Activated CD4-positive, alpha-beta T cell treated with anti-CD3 and anti-CD28 coated beads for 36 hours (primary cell): ENCODE measurements around the gene SULF2. TPM values are rescaled to one million over a fixed set of nuclear protein-coding genes. Genes with fewer than 3 reads are reported as not detected.
A peak's percentile ranks its signal among the peaks of the same experiment; 100 is the strongest.
"Not testable (repeated sequence)": the region's sequence is repeated elsewhere in the genome, so short reads cannot be mapped to it uniquely, and the experiment has no call there.

Experiments used
- ATAC-seq: fragments of 200-7000 bp; cut with Tn5 transposase; one replicate; pipeline ENCODE4 v1.10.0; 2021; ENCODE audit warnings: mild to moderate bottlenecking, moderate library complexity
- CTCF ChIA-PET: fragments of 350-600 bp; sonication (Branson Sonifier 250); formaldehyde crosslinking; loops from one replicate; lab custom pipeline; 2021; ENCODE audit warnings: antibody characterized with exemption; lab: Charles Lee
- POLR2A ChIA-PET: fragments of 350-600 bp; sonication (Branson Sonifier 250); formaldehyde crosslinking; loops from one replicate; lab custom pipeline; 2021; ENCODE audit warnings: antibody characterized with exemption, inconsistent platforms; lab: Charles Lee
- DNase-seq: peaks from one replicate; pipeline ENCODE4 v3.0.0-alpha.2; 2020
- H3K27ac Mint-ChIP-seq: one replicate; pipeline ENCODE4 v1.8.0; 2021; ENCODE audit warnings: mixed read lengths
- H3K27me3 Mint-ChIP-seq: one replicate; pipeline ENCODE4 v1.8.0; 2021; ENCODE audit warnings: mixed read lengths
- H3K36me3 Mint-ChIP-seq: one replicate; pipeline ENCODE4 v1.8.0; 2021; ENCODE audit warnings: low read depth, mixed read lengths
- H3K4me1 Mint-ChIP-seq: one replicate; pipeline ENCODE4 v1.8.0; 2021; ENCODE audit warnings: mixed read lengths
- H3K4me3 Mint-ChIP-seq: one replicate; pipeline ENCODE4 v1.8.0; 2021; ENCODE audit warnings: mild to moderate bottlenecking, moderate library complexity, mixed read lengths
- H3K9me3 Mint-ChIP-seq: one replicate; pipeline ENCODE4 v1.8.0; 2021; ENCODE audit warnings: low read depth, mixed read lengths
- intact Hi-C, 2 experiments: fragments of 100-400 bp; cut with DNase I in 1 of 2; cut with micrococcal nuclease in 1 of 2; formaldehyde crosslinking; loops; one replicate each; pipeline versions ENCODE4 v1.14.2 to v1.15.1; 2022 to 2024; cut with DNase I, micrococcal nuclease
- total RNA-seq, 2 experiments: library from RNA; stranded (reverse); gene quantifications; one replicate each; pipeline ENCODE4 v1.2.3, GENCODE V29; 2021

SULF2 gene
- total RNA-seq, 2 experiments from 2014 or later: 0.09 TPM; not detected in 1

DNA sequence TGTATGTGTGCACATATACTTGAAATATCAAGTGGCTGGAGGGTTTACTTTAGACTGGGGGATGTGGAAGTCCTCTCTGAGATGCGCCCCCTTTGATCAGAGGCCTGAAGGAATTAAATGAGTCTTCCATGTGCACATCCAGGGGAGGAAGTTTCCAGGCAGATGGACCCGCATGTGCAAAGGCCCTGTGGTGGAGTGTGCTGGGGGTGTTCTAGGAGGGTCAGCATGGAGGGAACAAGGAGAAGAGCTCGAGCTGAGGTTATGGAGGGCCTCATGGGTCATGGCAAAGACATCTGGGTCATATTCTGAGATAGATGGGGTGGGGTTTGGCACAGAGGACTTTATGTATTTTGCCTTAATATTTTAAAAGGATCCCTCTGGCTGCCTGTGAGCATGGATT is 17.7 kb upstream of the SULF2 start:
- Mint-ChIP-seq H3K27me3 (peaks cover 7% of the 10 kb centered on the region), H3K4me3 (no peak overlapping the region), H3K9me3 (no peaks in the 10 kb centered on the region), H3K27ac (no peak overlapping the region), H3K4me1 (no peaks in the 10 kb centered on the region), H3K36me3 (no peaks in the 10 kb centered on the region)
- ChIA-PET POLR2A (no interaction called here), CTCF (no interaction called here)
- ATAC-seq (no peak), DNase-seq (no peak)
- intact Hi-C loops: no loop called here

DNA sequence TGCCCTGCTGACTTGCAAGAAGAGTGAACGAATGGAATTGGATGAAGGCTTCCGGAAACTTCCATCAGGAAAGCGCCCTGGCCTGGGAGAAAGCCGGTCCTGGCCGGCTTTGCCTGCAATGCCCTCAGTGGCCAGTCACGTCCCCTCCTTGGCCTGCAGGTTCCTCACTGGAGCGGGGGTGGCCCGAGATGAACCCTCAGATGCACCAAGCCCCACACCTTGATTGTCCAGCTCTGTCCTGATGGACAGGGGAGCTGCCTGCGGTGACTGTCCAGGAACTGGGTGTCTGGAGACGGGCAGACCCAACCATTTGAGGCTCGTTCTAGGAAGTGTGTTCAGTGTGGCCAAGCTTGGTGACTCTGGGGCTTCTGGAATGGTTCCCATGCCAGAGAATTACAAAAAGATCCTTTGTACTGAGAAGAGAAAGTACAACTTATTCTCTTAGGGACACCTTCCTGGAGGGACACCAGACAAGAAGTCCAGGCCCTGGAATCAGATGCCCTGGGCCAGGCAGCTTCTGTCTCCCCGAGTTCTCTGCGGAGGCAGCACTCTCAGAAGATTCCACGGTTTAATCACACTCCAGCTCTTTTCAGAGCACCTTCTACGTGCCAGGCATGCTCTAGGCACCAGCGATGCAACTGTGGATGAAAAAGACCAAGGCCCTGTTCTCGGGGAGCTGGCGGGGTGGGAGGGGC is 17.1 kb upstream of the SULF2 start:
- POLR2A ChIA-PET: no interaction called here
- Mint-ChIP-seq H3K4me1 (no peaks in the 10 kb centered on the region), H3K27ac (no peak overlapping the region), H3K27me3 (peaks cover 7% of the 10 kb centered on the region), H3K4me3 (no peak overlapping the region), H3K36me3 (no peaks in the 10 kb centered on the region), H3K9me3 (no peaks in the 10 kb centered on the region)
- CTCF ChIA-PET: interaction anchor here (1.0 kb wide), 1 partner anchor 109 kb away, joined by 3 read pairs; no protein-coding TSS in a partner anchor
- ATAC-seq (no peak), DNase-seq (no peak)
- intact Hi-C loops: no loop called here

- no peaks in the 10 kb centered on the region for H3K4me1 Mint-ChIP-seq
- H3K27ac Mint-ChIP-seq: no peak overlapping the region
- CTCF ChIA-PET: interaction anchor here (1.0 kb wide), 1 partner anchor 108 kb away, joined by 3 read pairs; no protein-coding TSS in a partner anchor
- DNase-seq (no peak), ATAC-seq (no peak)
- peaks cover 5% of the 10 kb centered on the region for H3K27me3 Mint-ChIP-seq
- H3K9me3 Mint-ChIP-seq: no peaks in the 10 kb centered on the region
- POLR2A ChIA-PET: no interaction called here
- intact Hi-C loops: no loop called here
- H3K36me3 Mint-ChIP-seq: no peaks in the 10 kb centered on the region
- H3K4me3 Mint-ChIP-seq: no peak overlapping the region
Observed at GRCh38 chr20:47801759-47802158, 16.5 kb upstream of the SULF2 start.

DNA sequence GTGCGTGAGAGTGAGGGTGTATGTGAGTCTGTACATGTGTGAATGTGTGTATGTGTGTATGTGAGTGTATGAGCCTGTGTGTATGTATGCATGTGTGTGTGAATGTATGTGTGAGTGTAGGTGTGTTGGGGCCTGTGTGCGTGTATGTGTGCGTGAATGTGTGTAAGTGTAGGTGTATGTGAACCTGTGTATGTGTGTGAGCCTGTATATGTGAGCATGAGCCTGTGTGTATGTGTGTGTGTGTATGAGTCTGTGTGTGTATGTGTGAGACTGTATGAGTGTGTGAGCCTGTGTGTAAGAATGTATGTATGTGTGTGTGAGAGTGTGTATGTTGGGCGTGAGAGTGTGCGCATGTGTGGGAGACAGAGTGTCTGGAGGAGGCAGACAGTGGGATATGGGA is 15.8 kb upstream of the SULF2 start:
- Mint-ChIP-seq H3K9me3 (no peaks in the 10 kb centered on the region), H3K4me1 (no peaks in the 10 kb centered on the region), H3K36me3 (no peaks in the 10 kb centered on the region), H3K27me3 (peaks cover 5% of the 10 kb centered on the region), H3K4me3 (no peak overlapping the region), H3K27ac (no peak overlapping the region)
- CTCF ChIA-PET: no interaction called here
- no peak for ATAC-seq
- intact Hi-C loops: no loop called here
- DNase-seq: no peak
- POLR2A ChIA-PET: no interaction called here

GRCh38 chr20:47800623-47801022 is 15.3 kb upstream of the SULF2 start:
- Mint-ChIP-seq H3K36me3 (no peaks in the 10 kb centered on the region), H3K9me3 (no peaks in the 10 kb centered on the region), H3K27ac (no peak overlapping the region), H3K4me3 (no peak overlapping the region), H3K27me3 (peaks cover 5% of the 10 kb centered on the region), H3K4me1 (no peaks in the 10 kb centered on the region)
- POLR2A ChIA-PET: no interaction called here
- no peak for ATAC-seq
- intact Hi-C loops: no loop called here
- DNase-seq: no peak
- CTCF ChIA-PET: no interaction called here

DNA sequence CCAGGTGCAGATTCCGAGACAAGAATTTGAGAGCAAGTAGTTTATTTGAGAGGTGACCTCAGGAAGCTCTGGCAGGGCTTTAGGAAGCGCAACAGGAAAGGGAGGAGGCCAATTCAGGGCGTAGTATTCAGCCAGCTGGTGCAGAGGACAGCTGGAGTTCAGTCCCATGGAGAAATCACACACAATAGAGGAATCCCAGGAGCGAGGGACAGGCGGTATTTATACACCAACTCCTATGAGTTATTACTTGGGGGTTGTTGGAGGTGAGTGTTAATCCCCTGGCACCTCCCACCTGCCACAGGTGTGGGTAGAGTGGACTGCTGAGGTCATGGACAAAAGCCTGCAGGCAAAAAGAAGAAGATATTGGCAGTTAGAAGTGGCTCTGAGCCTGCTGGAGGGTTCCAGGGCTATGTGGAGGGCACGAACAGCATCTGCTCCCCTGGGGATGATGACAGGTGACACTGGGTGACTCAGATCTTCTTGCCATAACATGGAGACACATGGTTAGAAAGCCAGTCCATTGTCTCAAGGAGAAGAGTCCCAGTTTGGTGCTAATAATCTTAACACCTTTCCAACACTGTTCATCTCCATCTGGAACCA is 13.9 kb upstream of the SULF2 start:
- no peaks in the 10 kb centered on the region for H3K36me3 Mint-ChIP-seq
- no peaks in the 10 kb centered on the region for H3K4me1 Mint-ChIP-seq
- no peak overlapping the region for H3K4me3 Mint-ChIP-seq
- intact Hi-C loops: no loop called here
- ChIA-PET POLR2A (no interaction called here), CTCF (no interaction called here)
- no peak for ATAC-seq
- H3K27ac Mint-ChIP-seq: no peak overlapping the region
- DNase-seq: no peak
- H3K9me3 Mint-ChIP-seq: no peaks in the 10 kb centered on the region
- no peaks in the 10 kb centered on the region for H3K27me3 Mint-ChIP-seq

DNA sequence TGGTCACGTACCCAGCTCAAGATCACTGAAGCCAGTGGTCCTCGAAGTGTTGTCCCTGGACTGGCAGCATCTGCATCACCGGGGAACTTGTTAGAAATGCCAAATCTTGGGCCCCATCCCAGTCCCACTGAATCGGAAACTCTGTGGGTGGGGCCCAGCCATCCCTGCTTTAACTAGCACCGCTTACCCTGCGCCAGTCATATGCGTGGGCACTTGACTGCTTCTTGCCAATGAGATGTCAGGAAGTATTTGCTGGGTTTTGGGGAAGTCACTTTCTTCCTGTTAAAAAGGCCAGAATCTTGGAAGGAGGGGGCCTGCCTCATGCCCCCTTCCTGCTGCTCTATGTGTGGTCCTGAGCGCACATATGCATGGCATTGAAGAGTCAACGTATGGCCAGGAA is 11.7 kb upstream of the SULF2 start:
- ATAC-seq (no peak), DNase-seq (no peak)
- Mint-ChIP-seq H3K27me3 (no peaks in the 10 kb centered on the region), H3K4me3 (no peak overlapping the region), H3K4me1 (no peaks in the 10 kb centered on the region), H3K9me3 (no peaks in the 10 kb centered on the region), H3K27ac (no peak overlapping the region), H3K36me3 (no peaks in the 10 kb centered on the region)
- intact Hi-C loops: no loop called here
- POLR2A ChIA-PET: no interaction called here
- CTCF ChIA-PET: no interaction called here

DNA sequence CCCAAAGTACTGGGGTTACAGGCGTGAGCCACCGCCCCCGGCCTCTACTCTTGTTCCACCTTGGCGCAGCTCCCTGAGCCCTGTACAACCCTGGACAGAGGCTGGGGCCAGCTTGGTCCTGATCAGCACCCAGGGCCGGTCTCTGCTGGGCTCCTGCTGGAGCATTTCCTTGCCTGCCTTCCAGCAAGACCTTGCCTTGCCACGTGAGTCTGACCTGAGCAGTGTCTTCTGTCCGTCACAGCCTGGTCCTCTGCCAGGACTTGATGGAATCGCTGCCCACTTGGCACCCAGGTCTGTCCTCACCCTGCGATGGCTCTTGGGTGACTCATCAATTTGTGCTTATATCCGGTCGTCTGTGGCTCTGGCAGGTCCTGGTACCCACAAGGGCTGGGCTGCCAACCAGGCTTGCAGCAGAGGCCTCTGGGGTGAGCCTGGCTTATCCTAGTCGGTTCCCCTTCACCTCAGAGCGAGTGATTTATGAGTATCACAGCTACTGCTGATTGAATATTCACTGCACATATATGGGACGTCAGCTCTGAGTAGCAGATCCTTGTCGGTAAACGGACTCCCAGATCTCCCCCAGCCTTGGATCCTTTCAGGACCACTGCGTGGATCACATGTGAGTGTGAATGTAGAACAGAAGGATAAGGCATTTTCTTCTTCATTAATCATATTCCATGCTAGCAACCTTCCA is 10.1 kb upstream of the SULF2 start:
- Mint-ChIP-seq H3K9me3 (no peaks in the 10 kb centered on the region), H3K36me3 (no peaks in the 10 kb centered on the region), H3K27ac (no peak overlapping the region), H3K27me3 (peaks cover 2% of the 10 kb centered on the region), H3K4me3 (no peak overlapping the region), H3K4me1 (no peaks in the 10 kb centered on the region)
- intact Hi-C loops: no loop called here
- ChIA-PET CTCF (no interaction called here), POLR2A (no interaction called here)
- DNase-seq (no peak), ATAC-seq (no peak)

DNA sequence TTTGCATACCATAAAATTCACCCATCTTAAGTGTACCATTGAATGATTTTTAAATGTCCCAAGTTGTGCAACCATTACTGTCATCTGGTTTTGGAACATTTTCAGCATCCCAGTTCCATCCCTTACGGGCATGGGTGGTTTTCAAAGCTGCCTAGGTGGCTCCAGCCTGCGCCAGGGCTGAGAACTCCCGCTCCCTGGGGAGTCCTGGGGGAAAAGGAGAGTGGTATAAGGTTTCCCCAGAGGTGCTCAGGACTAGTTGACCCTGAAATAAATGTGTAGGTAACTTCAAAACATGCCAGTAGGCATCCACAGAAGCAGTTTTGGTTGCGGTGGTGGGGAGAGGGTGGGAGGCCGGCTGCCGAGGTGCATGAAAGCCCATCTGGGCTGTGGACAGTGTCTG is 9.0 kb upstream of the SULF2 start:
- H3K27me3 Mint-ChIP-seq, ATAC-seq, POLR2A ChIA-PET, intact Hi-C loops, H3K27ac Mint-ChIP-seq, H3K9me3 Mint-ChIP-seq, DNase-seq, CTCF ChIA-PET, H3K36me3 Mint-ChIP-seq, H3K4me3 Mint-ChIP-seq, H3K4me1 Mint-ChIP-seq: not testable (repeated sequence)

DNA sequence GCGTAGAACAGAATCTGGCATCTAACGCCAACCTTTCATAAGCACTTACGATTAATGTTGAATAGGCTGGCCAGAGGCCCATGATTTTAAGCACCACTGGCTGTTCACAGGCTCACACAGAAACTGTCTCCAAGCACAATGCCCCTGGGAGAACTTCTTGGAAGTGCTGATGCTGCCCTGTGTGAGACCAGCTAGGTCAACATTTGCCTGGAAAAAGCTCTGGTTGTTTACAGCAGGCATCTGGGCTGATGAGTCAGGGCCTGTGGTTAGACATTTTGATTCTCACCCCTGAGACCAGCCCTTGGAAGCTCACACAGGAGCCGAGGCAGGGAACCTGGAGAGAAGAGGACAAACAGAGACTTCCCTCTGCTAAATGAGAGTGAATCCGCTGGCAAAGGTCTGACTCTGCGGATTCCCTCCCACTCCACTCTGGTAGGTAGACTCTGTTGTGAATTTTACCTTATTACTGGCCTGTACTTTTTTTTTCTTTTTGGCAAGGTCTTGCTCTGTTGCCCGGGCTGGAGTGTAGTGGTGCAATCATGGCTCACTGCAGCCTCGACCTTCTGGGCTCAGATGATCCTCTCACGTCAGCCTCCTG is 6.8 kb upstream of the SULF2 start:
- peak; percentile 8 for DNase-seq
- ATAC-seq: no peak
- intact Hi-C loops: no loop called here
- Mint-ChIP-seq H3K4me3 (no peak overlapping the region), H3K27ac (no peak overlapping the region), H3K4me1 (no peaks in the 10 kb centered on the region), H3K9me3 (no peaks in the 10 kb centered on the region), H3K36me3 (no peaks in the 10 kb centered on the region), H3K27me3 (peaks cover 18% of the 10 kb centered on the region)
- ChIA-PET CTCF (interaction anchor here (0.6 kb wide), 1 partner anchor 167 kb away, joined by 4 read pairs; no protein-coding TSS in a partner anchor), POLR2A (no interaction called here)

DNA sequence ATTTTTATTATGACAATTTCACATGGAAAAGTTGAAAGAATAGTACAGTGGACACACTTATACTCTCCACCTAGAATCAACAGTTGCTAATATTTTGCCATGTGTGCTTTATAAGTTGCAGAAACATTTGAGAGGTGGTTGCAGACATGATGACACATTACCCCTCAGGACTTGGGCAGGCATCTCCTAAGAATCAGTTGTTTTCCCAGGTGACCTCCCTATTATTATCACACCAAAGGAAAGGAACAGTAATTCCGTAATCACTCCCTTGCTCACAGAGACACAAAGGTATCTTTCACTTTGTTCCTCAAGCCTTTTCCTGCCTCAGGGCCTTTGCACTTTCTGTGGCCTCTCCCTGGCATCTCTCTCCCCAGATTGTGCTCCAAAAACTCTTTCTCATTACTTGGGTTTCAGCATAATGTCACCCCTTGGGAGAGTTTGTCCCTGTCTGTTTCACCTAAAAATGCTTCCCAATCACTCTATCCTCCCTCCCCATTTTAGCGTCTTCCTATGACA is 5.9 kb upstream of the SULF2 start:
- POLR2A ChIA-PET: no interaction called here
- Mint-ChIP-seq H3K36me3 (no peaks in the 10 kb centered on the region), H3K4me3 (no peak overlapping the region), H3K4me1 (peaks cover 5% of the 10 kb centered on the region), H3K9me3 (no peaks in the 10 kb centered on the region), H3K27ac (no peak overlapping the region), H3K27me3 (peaks cover 28% of the 10 kb centered on the region)
- CTCF ChIA-PET: no interaction called here
- intact Hi-C loops: no loop called here
- ATAC-seq (no peak), DNase-seq (no peak)
